K562 (cell line): ENCODE data around the gene DYRK1A. TPM values are rescaled to one million over a fixed set of nuclear protein-coding genes. Genes with fewer than 3 reads are reported as not detected.

Experiments used
- CBFA2T2 ChIP-seq: fragments of 450-650 bp; conservative IDR thresholded peaks from 2 replicates; pipeline ENCODE4 v1.6.1; 2017; ENCODE audit warnings: mild to moderate bottlenecking
- CEBPG ChIP-seq, 3 experiments: fragments of 200-800 bp in 1 of 3; sonication (Bioruptor generic) in 1 of 3; sonication (generic) in 1 of 3; formaldehyde crosslinking in 1 of 3; IDR thresholded peaks in 2 of 3; conservative IDR thresholded peaks in 1 of 3; 2 replicates each; pipeline versions ENCODE4 v1.6.1 to v1.8.0; 2016 to 2022; ENCODE audit warnings: missing compliant biosample characterization in 2 of 3, missing genetic modification characterization in 2 of 3, mild to moderate bottlenecking in 1 of 3, missing genetic modification reagents in 1 of 3
- CREBBP ChIP-seq: IDR thresholded peaks from one replicate; pipeline ENCODE4 v1.6.1; 2012; ENCODE audit warnings: low read depth, mild to moderate bottlenecking, control low read depth, inconsistent platforms, low read length
- DACH1 ChIP-seq: fragments of 450-650 bp; IDR thresholded peaks from 2 replicates; pipeline ENCODE4 v1.6.1; 2018; ENCODE audit not compliant: partially characterized antibody
- FOXJ2 ChIP-seq: fragments of 200-800 bp; sonication (Bioruptor generic); IDR thresholded peaks from 2 replicates; pipeline ENCODE4 v1.6.1; 2016; ENCODE audit warnings: missing genetic modification characterization, missing compliant biosample characterization
- MCM5 ChIP-seq: fragments of 450-650 bp; IDR thresholded peaks from 2 replicates; pipeline ENCODE4 v1.6.1; 2016; ENCODE audit warnings: low read depth
- MEIS2 ChIP-seq: fragments of 450-650 bp; IDR thresholded peaks from 2 replicates; pipeline ENCODE4 v1.6.1; 2014; ENCODE audit warnings: mild to moderate bottlenecking; ENCODE audit not compliant: partially characterized antibody
- MTA3 ChIP-seq: fragments of 450-650 bp; formaldehyde crosslinking; IDR thresholded peaks from 2 replicates; pipeline ENCODE4 v1.6.1; 2017; ENCODE audit warnings: mild to moderate bottlenecking, borderline replicate concordance
- NCOA1 ChIP-seq: fragments of 450-650 bp; IDR thresholded peaks from 2 replicates; pipeline ENCODE4 v1.6.1; 2016; ENCODE audit warnings: low read depth
- NUFIP1 ChIP-seq: fragments of 450-650 bp; IDR thresholded peaks from 2 replicates; pipeline ENCODE4 v1.6.1; 2018; ENCODE audit not compliant: partially characterized antibody
- PCBP2 ChIP-seq: fragments of 200-400 bp; formaldehyde crosslinking; IDR thresholded peaks from 2 replicates; pipeline ENCODE4 v1.6.1; 2018; ENCODE audit warnings: low read length, low read depth, mild to moderate bottlenecking, moderate library complexity; ENCODE audit not compliant: poor library complexity, severe bottlenecking
- PML ChIP-seq: IDR thresholded peaks from 2 replicates; pipeline ENCODE4 v1.6.1; 2012; ENCODE audit warnings: low read length, inconsistent platforms
- SAFB2 ChIP-seq: fragments of 200-400 bp; formaldehyde crosslinking; IDR thresholded peaks from 2 replicates; pipeline ENCODE4 v1.6.1; 2018; ENCODE audit warnings: borderline replicate concordance, low read length, low read depth, moderate library complexity; ENCODE audit not compliant: severe bottlenecking
- SP1 ChIP-seq: sonication (generic); formaldehyde crosslinking; IDR thresholded peaks from 2 replicates; pipeline ENCODE4 v1.8.1; 2022; ENCODE audit warnings: mild to moderate bottlenecking, missing genetic modification reagents
- TBP ChIP-seq: optimal IDR thresholded peaks from 2 replicates; pipeline ENCODE3; 2011; ENCODE audit warnings: low read depth, low read length, improper control_type of control experiment
- ZNF232 ChIP-seq: sonication (generic); formaldehyde crosslinking; IDR thresholded peaks from 2 replicates; pipeline ENCODE4 v1.8.0; 2022; ENCODE audit warnings: mild to moderate bottlenecking, missing genetic modification reagents
- ZNF444 ChIP-seq: fragments of 250-450 bp; sonication (Bioruptor Pico); IDR thresholded peaks from 2 replicates; pipeline ENCODE4 v1.4.0; 2020; ENCODE audit warnings: mild to moderate bottlenecking, moderate library complexity
- ZNF583 ChIP-seq: fragments of 250-450 bp; sonication (Bioruptor Pico); IDR thresholded peaks from 2 replicates; pipeline ENCODE4 v1.4.0; 2020
- polyA plus RNA-seq, 8 experiments: library from polyadenylated mRNA; depleted of rRNA in 4 of 8; stranded (reverse) in 5 of 8; unstranded in 3 of 8; fragments of >200 nt; fragmentation: Nextera tagmentation in 2 of 8; fragmentation: Illumina TruSeq in 1 of 8; extraction: Ambion mirVana in 2 of 8; extraction: Trizol in 1 of 8; gene quantifications; 2 replicates each; pipeline versions ENCODE4 v1.2.1 to v1.2.3, GENCODE V29; 2011 to 2014; ENCODE audit warnings: inconsistent platforms in 1 of 8, missing spikeins in 1 of 8
- total RNA-seq, 7 experiments: library from RNA; depleted of rRNA in 6 of 7; stranded (reverse); fragments of >200 nt in 6 of 7; fragmentation: Illumina TruSeq in 2 of 7; extraction: Trizol in 2 of 7; gene quantifications; 2 replicates each; pipeline versions ENCODE4 v1.2.1 to v1.2.3, GENCODE V29; 2011 to 2021; ENCODE audit warnings: low replicate concordance in 1 of 7
- TF ChIP-seq, protein P1 (sequence below): fragments of 450-650 bp; IDR thresholded peaks from 2 replicates; pipeline ENCODE4 v1.6.1; 2017; ENCODE audit warnings: mild to moderate bottlenecking, moderate library complexity
- TF ChIP-seq, protein P2 (sequence below): fragments of 450-650 bp; IDR thresholded peaks from 2 replicates; pipeline ENCODE4 v1.6.1; 2018; ENCODE audit not compliant: partially characterized antibody

DYRK1A gene
- total and polyA plus RNA-seq, 9 of the 15 experiments (the other 6 are each of a cell fraction or from before 2014, with no cell fraction given), result 3.7 to 64.8 (median 42.3) TPM

DNA sequence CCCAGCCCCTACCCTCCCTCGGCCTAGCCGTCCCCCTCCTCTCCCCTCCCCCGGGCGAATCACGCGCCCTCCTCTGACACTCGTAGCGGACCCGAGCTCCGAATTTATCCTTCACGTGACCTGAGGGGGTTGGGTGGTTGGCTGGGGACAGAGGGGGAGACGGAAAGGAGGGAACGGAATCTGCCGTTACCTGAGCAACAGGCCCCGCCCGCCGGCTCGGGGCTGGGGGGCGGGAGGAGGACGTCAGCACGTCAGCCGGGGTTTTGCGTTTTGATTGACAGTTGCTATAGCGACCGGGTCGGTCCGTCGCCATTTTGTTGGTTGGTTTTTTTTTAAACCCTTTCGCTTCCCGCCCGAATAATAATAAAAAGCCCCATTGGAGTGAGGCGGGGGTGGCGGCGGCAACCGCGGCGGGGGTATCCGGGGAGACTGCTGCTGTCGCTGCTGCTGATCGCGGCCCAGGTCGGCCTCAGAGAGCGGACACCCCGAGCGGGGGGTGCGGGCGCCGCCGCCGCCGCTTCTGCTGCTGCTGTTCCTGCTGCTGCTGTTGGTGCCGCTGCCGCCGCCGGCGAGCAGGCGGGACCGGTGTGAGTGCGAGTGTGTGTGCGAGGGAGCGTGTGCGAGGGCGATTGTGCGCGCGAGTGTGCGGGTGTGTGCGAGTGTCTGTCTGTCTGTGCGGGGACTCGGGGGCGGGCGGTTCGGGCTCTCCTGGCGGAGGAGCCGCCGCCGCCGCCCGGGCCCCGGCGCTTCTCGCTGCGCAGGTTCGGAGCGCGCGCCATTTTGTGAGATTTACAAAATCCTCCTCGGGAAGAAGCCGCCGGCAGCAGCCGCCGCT lies at the start of gene DYRK1A (continued):
- TF ChIP-seq NUFIP1, result no peak
- peak; percentile 49; the same call in 1 of the 2 replicates for TF ChIP-seq PML
- no peak for TF ChIP-seq CEBPG (CRISPR knock-in tag; IDR thresholded peaks at IDR 0.05)
- no peak for TF ChIP-seq CEBPG (tag; conservative IDR thresholded peaks at IDR 0.05 in 1 of 2, IDR thresholded peaks at IDR 0.05 in 1 of 2)
- peak; percentile 84 for TF ChIP-seq TBP
- peak; percentile 93 for TF ChIP-seq MEIS2
- peak; percentile 65 for TF ChIP-seq PCBP2
- peak; percentile 80 for TF ChIP-seq SP1
- peak; percentile 86 for TF ChIP-seq FOXJ2
- TF ChIP-seq, protein P1, sequence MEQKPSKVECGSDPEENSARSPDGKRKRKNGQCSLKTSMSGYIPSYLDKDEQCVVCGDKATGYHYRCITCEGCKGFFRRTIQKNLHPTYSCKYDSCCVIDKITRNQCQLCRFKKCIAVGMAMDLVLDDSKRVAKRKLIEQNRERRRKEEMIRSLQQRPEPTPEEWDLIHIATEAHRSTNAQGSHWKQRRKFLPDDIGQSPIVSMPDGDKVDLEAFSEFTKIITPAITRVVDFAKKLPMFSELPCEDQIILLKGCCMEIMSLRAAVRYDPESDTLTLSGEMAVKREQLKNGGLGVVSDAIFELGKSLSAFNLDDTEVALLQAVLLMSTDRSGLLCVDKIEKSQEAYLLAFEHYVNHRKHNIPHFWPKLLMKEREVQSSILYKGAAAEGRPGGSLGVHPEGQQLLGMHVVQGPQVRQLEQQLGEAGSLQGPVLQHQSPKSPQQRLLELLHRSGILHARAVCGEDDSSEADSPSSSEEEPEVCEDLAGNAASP, result no peak
- no peak for TF ChIP-seq ZNF232 (CRISPR knock-in tag)
- TF ChIP-seq CREBBP, result no peak
- TF ChIP-seq, protein P2, sequence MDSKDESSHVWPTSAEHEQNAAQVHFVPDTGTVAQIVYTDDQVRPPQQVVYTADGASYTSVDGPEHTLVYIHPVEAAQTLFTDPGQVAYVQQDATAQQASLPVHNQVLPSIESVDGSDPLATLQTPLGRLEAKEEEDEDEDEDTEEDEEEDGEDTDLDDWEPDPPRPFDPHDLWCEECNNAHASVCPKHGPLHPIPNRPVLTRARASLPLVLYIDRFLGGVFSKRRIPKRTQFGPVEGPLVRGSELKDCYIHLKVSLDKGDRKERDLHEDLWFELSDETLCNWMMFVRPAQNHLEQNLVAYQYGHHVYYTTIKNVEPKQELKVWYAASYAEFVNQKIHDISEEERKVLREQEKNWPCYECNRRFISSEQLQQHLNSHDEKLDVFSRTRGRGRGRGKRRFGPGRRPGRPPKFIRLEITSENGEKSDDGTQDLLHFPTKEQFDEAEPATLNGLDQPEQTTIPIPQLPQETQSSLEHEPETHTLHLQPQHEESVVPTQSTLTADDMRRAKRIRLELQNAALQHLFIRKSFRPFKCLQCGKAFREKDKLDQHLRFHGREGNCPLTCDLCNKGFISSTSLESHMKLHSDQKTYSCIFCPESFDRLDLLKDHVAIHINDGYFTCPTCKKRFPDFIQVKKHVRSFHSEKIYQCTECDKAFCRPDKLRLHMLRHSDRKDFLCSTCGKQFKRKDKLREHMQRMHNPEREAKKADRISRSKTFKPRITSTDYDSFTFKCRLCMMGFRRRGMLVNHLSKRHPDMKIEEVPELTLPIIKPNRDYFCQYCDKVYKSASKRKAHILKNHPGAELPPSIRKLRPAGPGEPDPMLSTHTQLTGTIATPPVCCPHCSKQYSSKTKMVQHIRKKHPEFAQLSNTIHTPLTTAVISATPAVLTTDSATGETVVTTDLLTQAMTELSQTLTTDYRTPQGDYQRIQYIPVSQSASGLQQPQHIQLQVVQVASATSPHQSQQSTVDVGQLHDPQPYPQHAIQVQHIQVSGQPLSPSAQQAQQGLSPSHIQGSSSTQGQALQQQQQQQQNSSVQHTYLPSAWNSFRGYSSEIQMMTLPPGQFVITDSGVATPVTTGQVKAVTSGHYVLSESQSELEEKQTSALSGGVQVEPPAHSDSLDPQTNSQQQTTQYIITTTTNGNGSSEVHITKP, result no peak
- TF ChIP-seq CBFA2T2, result peak; percentile 85
- no peak for TF ChIP-seq DACH1
- peak; percentile 87 for TF ChIP-seq ZNF444 (CRISPR knock-in tag)
- TF ChIP-seq MTA3, result no peak; the same call in 1 of the 2 replicates
- TF ChIP-seq ZNF583 (CRISPR knock-in tag), result no peak
- no peak for TF ChIP-seq MCM5
- 0 out of 2 replicates have a peak, but pooled peaks have one; percentile 34 for TF ChIP-seq NCOA1
- TF ChIP-seq SAFB2, result no peak
